Activated CD4-positive, alpha-beta T cell treated with anti-CD3 and anti-CD28 coated beads, Interleukin-2, amount 50 U/mL, for 4 hours (primary cell): Measurements from ENCODE around the gene APBA1.

Source experiments
- DNase-seq, 2 experiments: peaks; one replicate each; pipeline ENCODE4 v3.0.0-alpha.2; 2020

APBA1 gene

GRCh38 chr9:69573651-69574050 lies 98.5 kb downstream of the APBA1 start:
- DNase-seq: no peak

- no peak for DNase-seq
Measured at GRCh38 chr9:69572611-69573010, 99.6 kb downstream of the APBA1 start.

- DNase-seq: no peak
Measured at GRCh38 chr9:69571032-69571431, 101.1 kb downstream of the APBA1 start.

- DNase-seq: no peak
Measured at GRCh38 chr9:69569738-69570451, 102.3 kb downstream of the APBA1 start.

GRCh38 chr9:69564557-69564956 lies 107.6 kb downstream of the APBA1 start:
- DNase-seq: no peak

GRCh38 chr9:69559126-69559525 lies 113.0 kb downstream of the APBA1 start:
- DNase-seq: no peak

- no peak for DNase-seq
Measured at GRCh38 chr9:69556707-69557106, 115.5 kb downstream of the APBA1 start.

- no peak for DNase-seq
Measured at GRCh38 chr9:69555802-69556201, 116.4 kb downstream of the APBA1 start.

- no peak for DNase-seq
Measured at GRCh38 chr9:69554945-69555344, 117.2 kb downstream of the APBA1 start.

- DNase-seq: peak in 1 of 2 experiments; percentile 0
Measured at GRCh38 chr9:69549310-69550202, 122.6 kb downstream of the APBA1 start.

GRCh38 chr9:69548681-69549080 lies 123.5 kb downstream of the APBA1 start:
- DNase-seq: no peak

- no peak for DNase-seq
Measured at GRCh38 chr9:69546265-69546664, 125.9 kb downstream of the APBA1 start.

- DNase-seq: no peak
Measured at GRCh38 chr9:69542942-69543704, 129.0 kb downstream of the APBA1 start.

- DNase-seq: no peak
Measured at GRCh38 chr9:69542058-69542457, 130.1 kb downstream of the APBA1 start.

GRCh38 chr9:69535911-69536310 lies 136.3 kb downstream of the APBA1 start:
- no peak for DNase-seq

- no peak for DNase-seq
Measured at GRCh38 chr9:69535286-69535832, 136.8 kb downstream of the APBA1 start.

- DNase-seq: no peak
Measured at GRCh38 chr9:69532396-69532795, 139.8 kb downstream of the APBA1 start.

GRCh38 chr9:69527454-69527853 lies 144.7 kb downstream of the APBA1 start:
- DNase-seq: no peak

GRCh38 chr9:69526699-69527098 lies 145.5 kb downstream of the APBA1 start:
- DNase-seq: no peak

GRCh38 chr9:69519470-69520240 lies 152.5 kb downstream of the APBA1 start:
- DNase-seq: no peak

GRCh38 chr9:69516353-69517322 lies 155.5 kb downstream of the APBA1 start:
- no peak for DNase-seq
